T-helper 9 cell (primary cell): ENCODE data around the gene VAMP7.
"Not testable (repeated sequence)": the region's sequence is repeated elsewhere in the genome, so short reads cannot be mapped to it uniquely, and the experiment has no call there.

Source experiments
- DNase-seq: peaks from one replicate; pipeline ENCODE4 v3.0.0-alpha.2; 2020

VAMP7 gene

DNA sequence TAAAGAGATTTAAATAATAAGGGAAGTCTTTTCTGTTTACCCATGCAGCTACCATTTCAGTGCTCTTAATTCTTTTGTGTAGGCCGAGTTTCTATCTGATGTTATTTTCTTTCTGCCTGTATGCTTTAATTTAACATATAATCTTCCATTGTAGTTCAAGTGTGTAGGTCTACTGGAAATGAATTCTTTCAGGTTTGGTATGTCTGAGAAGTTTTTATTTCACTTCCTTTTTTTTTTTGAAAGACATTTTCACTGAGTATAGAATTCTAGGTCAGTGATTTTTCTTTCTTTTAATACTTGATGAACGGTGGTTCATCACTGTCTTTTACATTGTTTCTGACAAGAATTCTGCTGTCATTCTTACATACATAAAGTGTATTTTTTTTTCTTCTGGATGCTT is 42.1 kb downstream of the VAMP7 start:
- DNase-seq, result no peak

DNA sequence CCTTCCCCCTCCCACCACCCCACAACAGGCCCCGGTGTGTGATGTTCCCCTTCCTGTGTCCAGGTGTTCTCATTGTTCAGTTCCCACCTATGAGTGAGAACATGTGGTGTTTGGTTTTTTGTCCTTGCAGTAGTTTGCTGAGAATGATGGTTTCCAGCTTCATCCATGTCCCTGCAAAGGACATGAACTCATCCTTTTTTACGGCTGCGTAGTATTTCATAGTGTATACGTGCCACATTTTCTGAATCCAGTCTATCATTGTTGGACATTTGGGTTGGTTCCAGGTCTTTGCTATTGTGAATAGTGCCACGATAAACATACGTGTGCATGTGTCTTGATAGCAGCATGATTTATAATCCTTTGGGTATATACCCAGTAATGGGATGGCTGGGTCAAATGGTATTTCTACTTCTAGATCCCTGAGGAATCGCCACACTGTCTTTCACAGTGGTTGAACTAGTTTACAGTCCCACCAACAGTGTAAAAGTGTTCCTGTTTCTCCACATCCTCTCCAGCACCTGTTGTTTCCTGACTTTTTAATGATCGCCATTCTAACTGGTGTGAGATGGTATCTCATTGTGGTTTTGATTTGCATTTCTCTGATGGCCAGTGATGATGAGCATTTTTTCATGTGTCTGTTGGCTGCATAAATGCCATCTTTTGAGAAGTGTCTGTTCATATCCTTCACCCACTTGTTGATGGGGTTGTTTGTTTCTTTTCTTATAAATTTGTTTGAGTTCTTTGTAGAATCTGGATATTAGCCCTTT is 49.9 kb downstream of the VAMP7 start:
- DNase-seq, result not testable (repeated sequence)

DNA sequence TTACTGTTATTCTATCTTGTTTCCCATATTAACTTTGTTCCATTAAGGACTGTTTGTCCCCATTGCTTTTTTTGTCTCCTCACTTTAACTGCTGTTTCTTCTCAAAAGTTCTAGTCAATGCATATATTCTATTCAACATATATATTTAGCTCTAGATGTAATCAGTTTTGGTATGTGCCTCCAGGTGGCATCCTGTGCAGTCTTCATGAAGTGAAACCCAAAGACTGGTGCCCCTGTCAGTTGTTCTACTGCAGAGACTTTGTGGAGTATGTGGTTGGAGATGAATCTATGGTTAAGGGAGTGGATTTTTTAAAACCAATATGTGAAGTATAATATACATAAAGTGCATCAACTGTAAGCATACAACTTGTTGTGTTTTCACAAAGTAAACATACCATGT is 57.0 kb downstream of the VAMP7 start:
- no peak for DNase-seq

DNA sequence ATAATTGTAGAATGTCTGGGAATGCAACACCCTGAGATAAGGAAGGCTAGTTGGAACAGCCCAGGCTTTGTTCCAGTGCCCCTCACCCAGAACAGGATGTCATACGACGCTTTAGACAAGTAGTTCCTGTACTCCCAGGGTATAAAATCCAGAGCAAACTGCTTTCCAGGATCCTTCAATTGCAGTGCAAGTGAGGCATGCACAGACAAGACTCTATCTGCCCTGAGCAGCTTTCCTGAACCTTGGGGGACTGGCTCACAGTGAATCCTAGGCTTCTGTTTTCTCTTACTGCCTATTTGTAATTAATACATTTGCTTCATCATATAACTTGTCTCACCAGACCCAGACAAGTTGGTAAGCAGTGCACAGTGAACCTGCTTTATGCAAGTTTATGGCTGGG is 68.0 kb downstream of the VAMP7 start:
- DNase-seq, result no peak

DNA sequence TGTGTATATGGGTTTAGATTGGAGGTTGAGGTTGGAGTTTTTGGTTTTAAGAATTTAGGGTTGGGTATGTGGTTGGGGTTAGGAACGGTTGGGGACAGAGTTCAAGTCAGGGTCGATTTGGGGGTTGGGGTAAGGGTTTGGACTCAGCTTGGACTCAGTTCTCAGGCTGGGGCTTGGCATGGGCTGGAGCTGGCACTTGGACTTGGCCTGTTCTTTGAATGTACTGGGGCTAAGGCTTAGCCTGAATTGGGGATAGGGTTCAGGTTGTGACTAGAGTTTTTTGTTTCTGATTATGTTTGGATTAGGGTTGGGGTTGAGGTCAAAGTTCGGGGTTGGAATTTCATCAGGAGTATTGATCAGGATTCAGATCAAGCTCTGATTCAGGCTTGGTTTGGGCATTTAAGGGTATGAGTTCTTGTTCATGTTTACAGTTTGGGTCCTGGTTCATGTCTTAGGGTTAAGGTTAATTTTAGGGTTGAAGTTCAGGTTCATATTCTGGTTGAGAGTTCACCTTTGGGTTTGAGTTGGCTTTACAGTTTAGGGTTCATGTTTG is 70.2 kb downstream of the VAMP7 start:
- no peak for DNase-seq

DNA sequence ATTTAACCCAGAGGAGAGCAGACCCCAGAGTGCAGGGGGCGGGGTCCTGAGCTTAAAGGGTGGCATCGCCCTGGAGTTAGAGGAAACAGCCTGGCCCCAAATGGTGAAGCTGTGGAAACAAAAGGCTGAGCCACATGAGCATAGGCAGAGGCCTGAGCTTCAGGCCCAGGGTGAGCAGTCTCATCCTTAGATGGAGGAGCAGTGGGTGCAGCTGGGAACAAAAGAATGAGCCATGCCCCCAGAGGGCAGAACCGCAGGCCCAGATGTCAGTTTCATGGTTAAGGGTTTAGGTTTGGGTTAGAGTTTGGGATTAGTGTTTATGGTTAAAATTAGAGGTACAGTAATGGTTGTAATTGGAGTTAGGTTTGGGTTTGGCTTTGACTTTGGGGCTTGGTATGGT is 71.9 kb downstream of the VAMP7 start:
- no peak for DNase-seq

DNA sequence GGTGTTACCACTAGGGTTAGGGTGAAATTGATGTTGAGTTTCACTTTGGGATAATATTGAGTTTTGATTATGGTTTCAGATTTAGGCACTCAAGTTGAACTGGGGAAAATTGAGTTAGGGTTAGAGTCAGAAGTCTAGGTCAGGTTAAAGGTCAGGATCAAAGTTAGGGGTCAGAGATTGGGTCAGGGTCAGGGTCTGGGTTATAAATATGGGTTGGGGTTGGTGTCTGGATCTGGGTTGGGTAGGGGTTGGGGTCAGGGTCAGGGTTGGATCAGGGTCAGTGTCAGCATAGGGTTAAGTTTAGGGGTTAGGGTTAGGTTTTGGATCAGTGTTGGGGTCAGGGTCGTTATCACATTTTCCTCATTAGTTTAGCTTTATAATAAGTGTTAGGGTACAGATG is 73.6 kb downstream of the VAMP7 start:
- DNase-seq, result no peak

DNA sequence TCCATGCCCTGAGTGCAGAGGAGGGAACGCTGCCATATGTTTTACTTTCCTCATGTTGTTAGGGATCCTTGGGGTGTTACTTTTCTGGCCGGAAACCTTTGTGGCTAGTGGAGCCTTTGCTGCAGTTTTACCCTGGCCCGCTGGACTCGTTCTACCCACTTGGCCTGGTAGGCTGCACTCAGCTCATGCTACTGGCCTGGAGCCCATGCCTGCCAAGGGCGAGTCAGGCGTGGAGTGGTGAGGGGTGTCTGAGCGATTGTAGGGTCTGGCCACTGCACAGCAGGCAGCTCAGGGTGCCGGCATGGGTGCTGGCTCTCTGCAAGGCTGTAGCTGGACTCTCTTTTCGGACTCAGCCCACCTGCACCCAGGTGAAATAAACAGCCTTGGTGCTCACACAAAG is 75.0 kb downstream of the VAMP7 start:
- no peak for DNase-seq

DNA sequence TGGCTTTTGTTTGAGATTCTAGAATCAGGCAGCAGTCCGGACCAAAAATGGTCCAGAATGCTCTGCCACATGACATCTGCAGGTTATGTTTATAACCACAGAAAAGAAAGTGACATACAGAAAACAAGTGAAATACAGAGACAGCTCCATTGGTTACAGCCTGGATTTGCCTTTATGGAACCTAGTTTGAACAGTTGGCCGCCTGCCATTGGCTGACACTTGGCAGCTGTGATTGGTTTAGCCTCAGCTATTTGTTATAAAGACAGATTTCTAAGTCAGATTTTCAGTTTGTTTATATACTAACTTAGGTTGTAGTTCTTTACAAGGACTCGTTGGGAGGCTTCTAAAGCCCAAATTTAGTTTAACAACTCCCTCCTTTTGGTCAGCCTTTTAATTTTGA is 75.5 kb downstream of the VAMP7 start:
- DNase-seq, result no peak

DNA sequence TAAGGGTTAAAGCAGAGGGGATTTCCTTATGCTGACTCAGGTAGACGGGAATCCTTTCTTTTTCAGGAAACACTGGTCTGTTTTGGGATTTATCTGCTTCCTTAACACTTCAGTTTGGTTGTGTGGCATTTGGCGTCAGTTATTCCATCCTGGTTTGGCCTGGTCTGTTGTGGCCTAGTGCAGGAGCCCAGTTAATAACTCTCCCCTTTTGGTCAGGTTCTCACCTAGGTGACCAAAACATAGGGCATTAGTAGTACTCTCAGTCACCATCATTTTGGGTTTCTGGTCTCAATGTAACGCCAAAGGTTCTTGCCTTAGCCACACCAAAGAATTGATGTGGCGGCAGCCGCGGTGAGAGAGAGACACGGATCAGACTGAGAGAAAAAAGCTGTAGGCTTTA is 76.7 kb downstream of the VAMP7 start:
- DNase-seq, result no peak

DNA sequence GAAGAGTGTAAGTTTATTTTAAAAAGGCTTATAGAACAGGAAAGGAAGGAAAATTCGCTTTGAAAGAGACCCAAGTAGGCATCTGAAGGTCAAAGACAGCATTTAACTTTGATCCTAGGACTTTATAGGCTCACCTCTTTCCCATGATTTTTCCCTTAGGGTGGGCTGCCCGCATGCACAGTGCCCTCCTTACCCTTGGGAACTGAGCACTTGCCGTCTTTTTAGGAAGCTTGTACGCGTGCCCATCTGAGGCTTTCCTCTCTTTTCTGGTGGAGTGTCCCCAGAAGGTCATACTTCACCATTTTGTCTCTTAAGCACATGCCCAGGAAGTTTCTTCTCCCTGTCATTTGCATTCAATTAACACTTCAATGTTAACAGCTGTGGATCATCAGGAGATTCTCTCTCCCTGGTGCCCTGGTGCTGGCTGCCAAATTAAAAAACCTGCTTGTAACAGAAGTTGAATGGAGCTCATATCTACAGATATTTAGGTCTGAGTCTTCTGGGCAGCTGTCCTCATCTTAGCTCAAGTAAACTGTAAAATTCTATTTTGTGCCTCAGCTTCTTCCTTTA is 78.0 kb downstream of the VAMP7 start:
- no peak for DNase-seq

DNA sequence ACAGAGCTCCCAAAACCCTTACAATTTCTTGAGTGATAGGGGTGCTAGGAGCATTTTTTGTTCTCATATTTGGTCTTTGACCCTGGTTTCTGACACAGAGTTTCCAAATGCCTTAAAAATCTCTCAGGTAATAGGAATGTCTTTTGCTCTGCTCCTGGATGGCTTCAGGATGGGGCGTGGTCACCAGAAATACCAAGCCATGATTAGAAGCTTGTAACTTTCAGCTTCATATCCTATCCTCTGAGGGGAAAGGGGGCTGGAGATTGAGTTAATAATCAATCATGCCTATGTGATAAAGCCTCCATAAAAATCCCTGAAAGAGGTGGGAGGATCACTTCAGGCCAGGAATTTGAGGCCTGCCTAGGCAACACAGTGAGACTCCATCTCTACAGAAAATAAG is 81.8 kb downstream of the VAMP7 start:
- DNase-seq, result no peak

DNA sequence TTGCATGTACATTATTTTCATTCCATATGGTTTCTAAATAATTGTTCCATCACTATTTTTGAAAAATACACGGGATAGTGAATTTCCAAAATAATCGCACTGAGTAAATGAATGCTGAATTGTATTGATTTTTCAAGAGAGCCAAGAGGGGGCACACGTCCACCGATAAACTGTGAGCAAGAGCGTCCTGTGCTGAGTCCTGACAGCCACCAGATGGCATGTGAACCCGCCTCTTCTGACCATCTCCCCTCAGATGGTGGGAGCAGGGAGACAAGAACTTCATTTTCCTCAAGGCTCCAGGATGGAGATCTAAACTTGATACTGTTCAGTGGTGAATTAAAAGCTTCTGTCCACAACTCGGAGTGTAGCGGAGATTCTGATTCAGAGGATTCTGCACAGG is 85.7 kb downstream of the VAMP7 start:
- DNase-seq, result no peak

DNA sequence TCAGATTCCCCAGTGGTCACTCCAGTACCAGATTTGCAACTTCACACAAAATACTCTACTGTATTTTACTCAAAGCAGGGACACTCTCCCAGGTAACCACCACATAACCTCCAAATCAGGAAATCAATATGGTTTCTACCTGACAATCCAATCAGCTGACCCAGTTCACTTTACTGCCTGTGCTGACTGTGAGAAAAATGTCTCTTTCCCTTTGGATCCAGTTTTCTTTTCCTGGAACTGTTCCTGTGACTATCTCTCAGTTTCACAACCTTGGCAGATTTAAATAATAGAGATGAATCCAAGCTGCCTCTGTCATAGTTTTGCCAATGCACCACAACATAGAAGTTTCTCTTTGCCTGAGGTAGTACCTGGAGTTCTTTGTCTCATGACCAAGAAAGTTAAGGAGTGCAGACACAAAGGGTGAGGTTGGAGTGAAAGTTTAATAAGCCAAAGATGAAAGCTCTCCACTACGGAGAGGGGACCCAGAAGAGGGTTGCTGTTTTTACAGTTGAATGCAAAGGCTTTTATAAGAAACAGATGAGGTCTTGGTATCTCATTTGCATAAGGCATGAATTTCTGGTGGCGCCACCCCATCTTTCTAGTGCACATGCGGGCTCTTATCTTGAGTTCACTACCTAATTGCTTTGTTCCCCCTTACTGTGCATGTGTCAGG is 86.6 kb downstream of the VAMP7 start:
- no peak for DNase-seq

DNA sequence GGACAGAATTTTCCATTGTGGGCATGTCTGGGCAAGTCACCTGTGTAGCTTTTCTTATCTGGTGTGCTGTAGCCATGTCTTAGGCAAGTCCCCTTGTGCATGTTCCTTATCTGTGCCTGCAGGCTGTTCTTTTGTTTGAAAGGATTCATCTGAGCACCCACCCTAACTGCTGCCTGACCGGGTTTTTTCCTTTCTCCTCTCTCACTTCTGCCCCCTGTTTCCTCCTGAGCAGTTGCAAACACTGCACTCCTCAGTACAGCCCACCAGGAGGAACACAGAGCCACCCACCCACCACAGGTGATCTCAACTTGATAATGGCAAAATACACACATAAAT is 87.1 kb downstream of the VAMP7 start:
- no peak for DNase-seq

DNA sequence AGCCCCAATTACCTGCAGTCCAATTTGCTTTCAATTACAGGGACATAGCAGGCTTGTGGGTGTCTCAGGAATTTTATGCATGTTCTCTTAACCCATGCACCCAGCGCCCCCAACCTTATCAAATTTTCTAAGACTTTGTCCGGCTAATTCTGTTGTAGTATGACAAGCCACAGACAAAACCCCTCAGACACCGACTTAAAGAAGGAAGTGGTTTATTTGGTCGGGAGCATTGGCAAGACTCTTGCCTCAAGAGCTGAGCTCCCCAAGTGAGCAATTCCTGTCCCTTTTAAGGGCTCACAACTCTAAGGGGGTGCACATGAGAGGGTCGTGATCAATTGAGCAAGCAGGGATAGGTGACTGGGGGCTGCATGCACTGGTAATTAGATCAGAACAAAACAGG is 87.6 kb downstream of the VAMP7 start:
- no peak for DNase-seq

DNA sequence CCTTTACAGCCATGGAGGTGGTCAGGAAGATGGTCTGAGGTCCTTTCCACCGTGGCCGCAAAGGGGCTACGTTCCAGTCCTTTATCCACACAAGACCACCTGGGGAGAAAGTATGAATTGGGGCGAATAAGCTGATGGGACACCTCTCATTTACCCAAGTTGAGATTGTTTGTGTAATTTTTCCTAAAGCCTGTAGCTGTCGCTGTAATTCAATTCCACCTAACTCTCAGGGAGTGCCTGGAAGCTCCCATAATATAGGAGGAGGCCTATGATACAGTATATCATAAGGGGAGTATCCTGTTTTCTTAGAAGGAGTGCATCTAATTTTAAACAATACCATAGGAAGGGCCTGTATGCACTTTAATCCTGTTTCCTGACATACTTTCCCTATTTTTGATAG is 90.5 kb downstream of the VAMP7 start:
- not testable (repeated sequence) for DNase-seq

DNA sequence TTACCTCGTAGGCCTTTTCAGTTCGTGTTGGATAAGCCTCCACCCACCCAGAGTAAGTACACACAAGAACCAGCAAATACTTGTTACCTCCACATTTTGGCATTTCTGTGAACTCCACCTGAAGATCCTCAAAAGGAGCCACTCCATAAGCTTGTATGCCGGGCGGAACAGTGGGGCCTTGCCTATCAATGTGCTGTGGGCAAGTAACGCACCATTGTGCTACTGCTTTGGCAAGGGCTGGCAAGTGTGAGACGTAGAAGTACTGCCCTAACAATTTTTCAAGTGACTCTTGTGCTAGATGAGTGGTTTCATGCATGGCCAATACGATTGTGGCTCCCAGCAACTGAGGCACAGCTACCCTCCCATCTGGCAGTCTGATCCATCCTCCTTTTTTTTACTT is 91.1 kb downstream of the VAMP7 start:
- not testable (repeated sequence) for DNase-seq

DNA sequence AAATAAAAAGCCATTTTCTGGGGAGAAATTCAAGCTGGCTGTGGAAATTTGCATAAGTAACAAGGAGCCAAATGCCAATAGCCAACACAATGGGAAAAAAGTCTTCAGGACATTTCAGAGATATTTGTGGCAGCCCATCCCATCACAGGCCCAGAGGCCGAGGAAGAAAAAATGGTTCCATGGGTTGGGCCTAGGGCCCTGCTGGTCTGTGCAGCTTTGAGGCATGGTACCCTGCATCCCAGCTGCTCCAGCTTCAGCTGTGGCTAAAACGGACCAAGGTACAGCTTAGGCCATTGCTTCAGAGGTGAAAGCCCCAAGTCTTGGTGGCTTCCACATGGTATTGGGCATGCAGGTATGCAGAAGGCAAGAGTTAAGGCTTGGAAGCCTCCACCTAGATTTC is 102.2 kb downstream of the VAMP7 start:
- no peak for DNase-seq

DNA sequence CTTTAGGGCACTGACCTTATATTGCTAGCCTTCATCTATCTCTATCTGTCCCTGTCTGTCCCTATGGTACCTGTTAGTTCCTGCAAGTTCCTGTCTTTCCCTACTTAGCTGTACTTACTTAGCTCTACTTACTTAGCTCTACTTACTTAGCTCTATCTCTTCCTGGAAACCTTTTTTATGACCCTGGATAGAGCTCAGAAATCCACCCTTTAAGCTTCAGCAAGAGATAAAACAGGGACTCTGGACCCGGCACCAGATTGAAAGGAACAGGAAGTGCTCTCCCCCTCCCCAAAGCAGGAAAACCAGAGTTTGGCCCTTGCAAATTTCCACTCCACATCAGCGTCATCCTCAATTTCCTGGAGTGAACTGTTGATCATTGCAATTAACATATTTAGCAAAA is 104.1 kb downstream of the VAMP7 start:
- no peak for DNase-seq

DNA sequence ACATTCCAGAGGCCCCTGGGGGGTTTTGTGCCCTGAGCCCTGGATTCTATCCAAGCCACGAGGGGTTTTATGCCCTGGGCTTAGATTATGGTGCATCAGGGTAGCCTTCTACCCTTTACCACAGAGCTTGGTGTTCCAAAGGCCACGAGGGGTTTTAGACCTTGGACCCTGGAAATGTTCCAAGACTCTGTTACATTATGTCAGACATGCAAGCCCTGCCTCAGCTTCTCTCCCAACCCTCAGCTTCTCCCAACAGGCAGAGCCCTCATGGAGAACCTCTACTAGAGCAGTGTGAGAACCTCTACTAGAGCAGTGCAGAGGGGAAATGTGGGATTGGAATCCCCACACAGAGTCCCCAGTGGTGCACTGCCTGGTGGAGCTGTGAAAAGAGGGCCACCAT is 105.8 kb downstream of the VAMP7 start:
- DNase-seq, result not testable (repeated sequence)

DNA sequence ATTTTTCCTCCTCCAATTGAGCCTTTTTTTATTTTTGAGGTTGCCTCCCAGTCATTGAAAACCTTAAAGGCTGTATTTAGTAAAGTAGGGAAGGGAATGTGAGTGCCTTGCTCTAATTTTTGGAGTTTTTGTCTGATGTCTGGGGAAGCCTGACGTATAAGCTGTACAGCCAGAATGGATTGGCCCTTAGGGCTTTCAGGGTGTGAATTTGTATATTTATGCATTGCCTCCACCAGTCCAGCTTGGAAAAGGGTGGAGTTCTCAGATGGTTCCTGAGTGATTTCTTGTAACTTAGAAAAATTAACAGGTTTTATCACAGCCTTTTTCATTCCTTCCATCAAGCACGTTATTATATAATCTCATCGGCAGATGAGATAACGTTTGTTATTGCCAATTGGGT is 107.7 kb downstream of the VAMP7 start:
- no peak for DNase-seq
